Measurements from ENCODE around the gene MAN2A2.

- TF ChIP-seq CTCF (IDR thresholded peaks at IDR 0.05) (no peak), POLR2A (IDR thresholded peaks at IDR 0.05) (no peak)
Measured at GRCh38 chr15:90917569-90917968, 14.5 kb downstream of the MAN2A2 start.

All from right lobe of liver (tissue), 4 donors.